HG03520 (cell line): ENCODE measurements around the gene VN1R2.
"Not testable (repeated sequence)": the region's sequence is repeated elsewhere in the genome, so short reads cannot be mapped to it uniquely, and the experiment has no call there.

Experiments
- ATAC-seq: cut with Tn5 transposase; IDR thresholded peaks from one replicate; pipeline ENCODE4 v1.9.1; 2021; ENCODE audit warnings: mild to moderate bottlenecking, moderate library complexity; ENCODE audit not compliant: unreplicated experiment

The VN1R2 gene

GRCh38 chr19:53257715-53258342, at the start of gene VN1R2:
Gene VN1R2, plus strand, starts transcription at chr19:53258292. Its CDS starts 84 bp downstream, at chr19:53258376.
- ATAC-seq, result not testable (repeated sequence)

- ATAC-seq, result not testable (repeated sequence)
Observed at GRCh38 chr19:53211554-53211953, 46.5 kb upstream of the VN1R2 start.

GRCh38 chr19:53212703-53213320, 45.3 kb upstream of the VN1R2 start:
- no peak for ATAC-seq

DNA sequence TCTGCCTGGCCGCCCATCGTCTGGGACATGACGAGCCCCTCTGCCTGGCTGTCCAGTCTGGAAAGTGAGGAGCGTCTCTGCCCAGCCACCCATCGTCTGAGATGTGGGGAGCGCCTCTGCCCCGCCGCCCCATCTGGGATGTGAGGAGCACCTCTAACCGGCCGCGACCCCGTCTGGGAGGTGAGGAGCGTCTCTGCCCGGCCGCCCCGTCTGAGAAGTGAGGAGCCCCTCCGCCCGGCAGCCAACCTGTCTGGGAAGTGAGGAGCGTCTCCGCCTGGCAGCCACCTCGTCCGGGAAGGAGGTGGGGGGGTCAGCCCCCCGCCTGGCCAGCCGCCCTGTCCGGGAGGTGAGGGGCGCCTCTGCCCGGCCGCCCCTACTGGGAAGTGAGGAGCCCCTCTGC, 35.4 kb upstream of the VN1R2 start:
- ATAC-seq, result not testable (repeated sequence)

DNA sequence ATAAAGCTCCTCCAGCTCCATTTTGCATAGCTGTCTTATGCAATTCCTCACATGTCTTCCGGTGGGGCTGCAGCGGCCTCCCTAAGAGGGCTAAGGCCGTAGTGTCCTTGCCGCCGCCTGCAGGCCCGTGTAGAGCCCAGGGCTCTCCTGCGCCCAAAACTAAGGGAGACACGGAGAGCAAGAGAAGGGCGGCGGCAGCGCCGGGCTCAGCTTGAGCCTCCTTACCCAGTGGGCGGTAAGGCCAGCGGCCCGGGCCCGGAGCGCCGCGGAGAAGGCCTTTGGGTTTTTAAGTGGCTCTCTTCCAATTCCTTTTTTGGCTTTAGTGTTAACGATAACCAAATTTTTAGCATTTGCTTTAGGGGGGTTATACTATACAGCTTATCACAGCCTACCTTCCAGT, 33.5 kb upstream of the VN1R2 start:
- ATAC-seq, result no peak

DNA sequence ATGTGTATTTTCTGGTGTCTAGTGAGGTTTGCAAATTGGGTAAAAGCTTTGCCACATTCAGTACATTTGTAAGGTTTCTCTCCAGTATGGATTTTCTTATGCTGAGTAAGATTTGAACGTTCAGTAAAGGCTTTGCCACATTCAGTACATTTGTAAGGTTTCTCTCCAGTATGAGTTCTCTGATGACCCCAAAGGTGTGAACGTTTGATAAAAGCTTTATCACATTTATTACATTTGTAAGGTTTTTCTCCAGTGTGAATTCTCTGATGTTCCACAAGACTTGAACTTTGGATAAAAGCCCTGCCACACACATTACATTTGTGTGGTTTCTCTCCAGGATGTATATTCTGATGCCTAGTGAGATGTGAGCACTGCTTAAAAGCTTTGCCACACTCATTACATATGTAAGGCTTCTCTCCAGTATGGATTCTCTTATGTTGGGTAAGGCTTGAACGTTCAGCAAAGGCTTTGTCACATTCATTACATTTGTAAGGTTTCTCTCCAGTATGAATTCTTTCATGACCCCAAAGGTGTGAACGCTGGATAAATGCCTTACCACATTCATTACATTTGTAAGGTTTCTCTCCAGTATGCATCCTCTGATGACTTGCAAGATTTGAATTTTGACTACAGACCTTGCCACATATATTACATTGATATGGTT, 20.8 kb upstream of the VN1R2 start:
- no peak for ATAC-seq

DNA sequence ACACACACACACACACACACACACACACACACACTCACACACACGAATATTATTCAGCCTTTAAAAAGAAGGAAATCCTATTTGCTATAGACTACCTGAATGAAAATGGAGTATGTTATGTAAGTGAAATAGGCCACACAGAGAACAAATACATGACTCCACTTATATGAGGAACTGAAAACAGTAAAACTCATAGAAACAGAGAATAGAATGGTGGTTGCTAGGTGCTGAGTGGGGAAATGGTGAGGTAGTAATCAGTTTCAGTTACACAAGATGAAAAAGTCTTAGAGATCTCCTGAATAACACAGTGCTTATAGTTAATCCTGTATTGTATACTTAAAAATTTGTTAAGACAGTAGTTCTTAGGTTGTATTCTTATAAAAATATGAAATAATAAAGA, 11.6 kb upstream of the VN1R2 start:
- no peak for ATAC-seq

DNA sequence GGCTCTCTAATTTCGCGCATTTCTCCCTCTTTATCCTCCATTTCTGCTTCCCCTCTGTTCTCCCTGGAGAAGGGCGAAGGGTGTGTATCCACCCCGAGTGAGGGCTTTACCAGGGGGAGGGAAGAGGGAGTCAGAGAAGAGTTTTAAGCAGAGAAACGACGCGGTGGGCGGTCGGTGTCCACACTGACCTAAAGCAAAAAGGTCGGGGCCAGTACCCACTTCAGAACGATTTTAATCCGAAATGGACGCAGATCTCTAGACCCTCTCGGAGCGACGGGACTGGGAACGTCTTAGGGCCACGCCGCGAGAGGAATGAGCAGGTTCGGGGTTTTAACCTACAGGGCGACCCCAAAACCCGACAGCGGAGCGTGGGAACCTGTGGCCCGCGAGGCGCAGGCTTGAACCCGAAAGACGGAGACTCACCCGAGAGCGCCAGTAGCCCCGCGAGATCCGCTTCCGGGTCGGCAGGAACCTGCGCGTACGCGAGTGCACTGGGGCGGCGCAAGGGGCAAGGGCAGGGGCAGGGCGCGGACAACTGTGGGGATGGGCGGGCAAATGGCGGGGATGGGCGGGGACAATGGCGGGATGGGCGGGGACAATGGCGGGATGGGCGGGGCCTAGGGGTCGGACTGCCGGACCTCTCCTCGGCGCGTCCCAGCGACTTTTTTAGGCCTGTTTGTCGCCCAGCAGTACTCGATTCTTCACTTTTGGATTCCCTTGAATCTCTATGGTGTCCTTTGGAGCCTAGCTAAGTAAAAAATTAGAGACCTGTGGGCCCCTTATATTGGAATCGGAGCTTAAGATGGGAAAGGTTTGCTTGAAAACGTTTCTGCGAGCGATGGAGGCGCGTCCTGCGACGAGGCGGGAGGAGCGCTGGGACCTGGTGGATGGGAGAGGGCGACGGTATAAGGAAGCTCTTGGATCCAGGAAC, 3.4 kb upstream of the VN1R2 start, which contains the start of gene ZNF677:
Gene ZNF677 (minus strand): TSS at position 463 of the 931 bp plus-strand sequence. CDS start 3,323 bp downstream, outside the sequence.
- ATAC-seq, result no peak

- not testable (repeated sequence) for ATAC-seq
Observed at GRCh38 chr19:53267623-53268022, 9.5 kb downstream of the VN1R2 start, which contains the start of gene VN1R4. Gene VN1R4, minus strand, starts transcription at chr19:53267723. Its CDS starts 58 bp downstream, at chr19:53267665.

DNA sequence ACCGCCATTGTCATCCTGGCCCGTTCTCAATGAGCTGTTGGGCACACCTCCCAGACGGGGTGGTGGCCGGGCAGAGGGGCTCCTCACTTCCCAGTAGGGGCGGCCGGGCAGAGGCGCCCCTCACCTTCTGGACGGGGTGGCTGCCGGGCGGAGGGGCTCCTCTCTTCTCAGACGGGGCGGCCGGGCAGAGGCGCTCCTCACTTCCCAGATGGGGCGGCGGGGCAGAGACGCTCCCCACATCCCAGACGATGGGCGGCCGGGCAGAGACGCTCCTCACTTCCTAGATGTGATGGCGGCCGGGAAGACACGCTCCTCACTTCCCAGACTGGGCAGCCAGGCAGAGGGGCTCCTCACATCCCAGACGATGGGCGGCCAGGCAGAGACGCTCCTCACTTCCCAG, 11.8 kb downstream of the VN1R2 start:
- ATAC-seq, result not testable (repeated sequence)

GRCh38 chr19:53272044-53272443, 14.0 kb downstream of the VN1R2 start:
- no peak for ATAC-seq

DNA sequence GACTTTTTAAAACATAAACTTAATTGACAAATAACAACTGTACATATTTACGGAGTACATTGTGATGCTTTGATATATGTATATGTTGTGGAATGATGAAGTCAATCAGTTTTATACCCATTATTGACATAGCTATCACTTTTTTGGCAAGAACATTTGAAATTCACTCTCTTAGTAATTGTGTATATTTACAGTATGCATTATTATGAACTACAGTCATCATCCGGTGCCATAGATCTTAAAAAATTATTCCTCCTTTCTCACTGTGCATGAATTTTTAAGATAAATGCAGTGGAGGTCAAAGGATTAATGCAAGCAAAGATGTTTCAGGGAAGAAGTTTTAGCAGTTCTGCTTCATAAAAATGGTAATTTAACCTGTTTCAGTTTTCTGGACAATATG, 17.4 kb downstream of the VN1R2 start:
- no peak for ATAC-seq

GRCh38 chr19:53281947-53282346, 23.9 kb downstream of the VN1R2 start:
- ATAC-seq, result not testable (repeated sequence)

GRCh38 chr19:53285087-53285486, 27.0 kb downstream of the VN1R2 start:
- no peak for ATAC-seq

GRCh38 chr19:53290758-53291549, 32.9 kb downstream of the VN1R2 start:
- ATAC-seq, result no peak

DNA sequence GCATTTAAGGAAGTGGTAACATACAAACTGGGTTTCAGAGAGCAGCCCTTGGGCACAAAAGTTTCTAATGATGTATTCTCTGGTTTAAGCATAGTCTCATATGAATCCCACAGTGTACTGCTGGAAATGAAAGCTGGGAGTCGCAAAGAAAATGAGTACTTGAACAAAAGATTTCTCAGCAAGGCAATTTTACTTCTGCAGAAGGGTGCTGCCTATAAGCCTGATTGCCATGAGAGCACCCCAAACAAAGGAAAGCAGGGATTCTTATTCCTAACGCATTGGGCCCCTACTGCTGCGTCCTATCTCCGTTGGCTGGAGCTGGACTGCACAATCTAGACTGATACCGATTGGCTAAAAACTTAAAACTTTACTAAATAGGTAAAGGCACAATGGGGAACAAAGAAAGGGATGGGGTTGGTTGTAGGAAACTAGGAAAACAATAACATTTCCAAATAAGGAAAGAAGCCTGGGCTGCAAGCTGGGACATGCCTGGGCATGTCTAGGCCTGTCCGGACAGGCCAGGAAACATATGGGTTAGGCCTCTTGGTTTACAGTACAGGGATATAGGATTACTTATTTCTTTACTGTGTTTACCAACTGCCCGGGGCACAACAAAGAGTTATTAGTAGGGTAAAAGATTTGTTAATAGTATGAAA, 36.8 kb downstream of the VN1R2 start:
- ATAC-seq, result no peak

DNA sequence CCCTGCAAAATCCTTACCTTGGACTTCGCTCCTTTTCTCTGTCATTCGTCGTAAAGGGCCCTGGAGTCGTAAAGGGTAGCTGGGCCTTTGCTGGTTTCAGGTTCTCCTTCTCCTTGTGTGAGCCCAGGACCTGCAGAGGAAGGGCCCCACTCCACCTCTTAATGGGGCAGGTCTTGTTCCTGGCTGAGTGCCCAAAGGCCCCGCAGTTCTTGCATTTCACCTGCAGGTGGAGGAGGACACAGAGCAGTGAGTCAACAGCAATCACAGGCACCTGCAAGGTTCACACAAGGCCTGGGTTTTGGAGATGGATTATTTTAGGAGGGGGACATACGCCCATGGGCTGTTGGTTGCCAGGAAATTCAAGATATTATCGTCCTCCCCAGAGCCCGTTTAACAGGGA, 43.2 kb downstream of the VN1R2 start:
- not testable (repeated sequence) for ATAC-seq

GRCh38 chr19:53308339-53308811, 50.3 kb downstream of the VN1R2 start:
- no peak for ATAC-seq
